Activated CD4-positive, alpha-beta T cell treated with anti-CD3 and anti-CD28 coated beads for 36 hours (primary cell): Measurements from ENCODE around the gene PHACTR2. TPM values are rescaled to one million over a fixed set of nuclear protein-coding genes. Genes with fewer than 3 reads are reported as not detected.

Source experiments
- ATAC-seq: fragments of 200-7000 bp; cut with Tn5 transposase; one replicate; pipeline ENCODE4 v1.10.0; 2021; ENCODE audit warnings: mild to moderate bottlenecking, moderate library complexity
- CTCF ChIA-PET: fragments of 350-600 bp; sonication (Branson Sonifier 250); formaldehyde crosslinking; loops from one replicate; lab custom pipeline; 2021; ENCODE audit warnings: antibody characterized with exemption; lab: Charles Lee
- POLR2A ChIA-PET: fragments of 350-600 bp; sonication (Branson Sonifier 250); formaldehyde crosslinking; loops from one replicate; lab custom pipeline; 2021; ENCODE audit warnings: antibody characterized with exemption, inconsistent platforms; lab: Charles Lee
- DNase-seq: peaks from one replicate; pipeline ENCODE4 v3.0.0-alpha.2; 2020
- H3K27ac Mint-ChIP-seq: one replicate; pipeline ENCODE4 v1.8.0; 2021; ENCODE audit warnings: mixed read lengths
- H3K27me3 Mint-ChIP-seq: one replicate; pipeline ENCODE4 v1.8.0; 2021; ENCODE audit warnings: mixed read lengths
- H3K36me3 Mint-ChIP-seq: one replicate; pipeline ENCODE4 v1.8.0; 2021; ENCODE audit warnings: low read depth, mixed read lengths
- H3K4me1 Mint-ChIP-seq: one replicate; pipeline ENCODE4 v1.8.0; 2021; ENCODE audit warnings: mixed read lengths
- H3K4me3 Mint-ChIP-seq: one replicate; pipeline ENCODE4 v1.8.0; 2021; ENCODE audit warnings: mild to moderate bottlenecking, moderate library complexity, mixed read lengths
- H3K9me3 Mint-ChIP-seq: one replicate; pipeline ENCODE4 v1.8.0; 2021; ENCODE audit warnings: low read depth, mixed read lengths
- intact Hi-C, 2 experiments: fragments of 100-400 bp; cut with DNase I in 1 of 2; cut with micrococcal nuclease in 1 of 2; formaldehyde crosslinking; loops; one replicate each; pipeline versions ENCODE4 v1.14.2 to v1.15.1; 2022 to 2024; cut with DNase I, micrococcal nuclease
- total RNA-seq, 2 experiments: library from RNA; stranded (reverse); gene quantifications; one replicate each; pipeline ENCODE4 v1.2.3, GENCODE V29; 2021

The PHACTR2 gene
- total RNA-seq, 2 experiments from 2014 or later, result 21.2 to 27.0 TPM

- H3K27ac Mint-ChIP-seq, result no peak overlapping the region
- CTCF ChIA-PET, result interaction anchor here (0.9 kb wide), 1 partner anchor 775 kb away, joined by 3 read pairs; no protein-coding TSS in a partner anchor
These were observed 13.4 kb downstream of the PHACTR2 start for GRCh38 chr6:143691155-143691554.

DNA sequence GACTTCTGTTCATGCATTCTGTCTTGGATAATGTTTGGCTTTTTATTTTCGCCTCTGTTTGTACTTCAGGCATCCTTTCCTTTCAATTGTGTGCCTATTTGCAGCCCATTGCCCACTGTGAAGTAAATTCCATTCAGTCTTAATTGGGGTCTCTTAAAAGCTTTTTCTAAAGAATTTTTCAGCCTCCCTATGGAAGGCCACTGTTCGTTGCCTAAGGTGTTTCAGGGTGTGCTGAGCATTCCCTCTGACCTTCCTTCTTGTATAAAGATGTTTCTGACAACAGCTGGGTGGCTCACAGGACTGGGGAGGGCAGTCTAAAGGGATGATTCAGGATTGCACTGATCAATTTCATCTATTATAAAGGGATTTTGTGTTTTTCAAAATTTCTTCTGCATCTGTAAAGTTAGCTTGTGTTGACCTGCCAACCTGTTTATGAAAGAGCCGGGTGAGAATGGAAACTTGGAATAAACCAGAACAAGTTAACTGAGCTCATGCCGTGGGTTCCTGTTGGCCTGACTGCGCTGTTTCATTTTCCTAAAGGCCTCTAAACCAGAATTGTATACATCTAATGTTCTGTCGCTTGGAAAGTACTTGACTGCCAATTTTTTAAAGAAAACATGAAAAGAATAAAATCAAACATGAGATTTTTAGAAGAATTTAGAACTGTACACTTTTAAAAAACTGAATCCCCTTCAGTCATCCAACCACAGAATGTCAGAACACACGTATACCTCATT is 14.3 kb downstream of the PHACTR2 start:
- intact Hi-C loops, result no loop called here
- H3K4me3 Mint-ChIP-seq, result no peak overlapping the region
- CTCF ChIA-PET, result interaction anchor here (0.6 to 0.9 kb wide), 3 partner anchors 162 to 776 kb away, joined by 3 read pairs; no protein-coding TSS in a partner anchor
- no peaks in the 10 kb centered on the region for H3K9me3 Mint-ChIP-seq
- ATAC-seq, result no peak
- H3K27ac Mint-ChIP-seq, result no peak overlapping the region
- POLR2A ChIA-PET, result no interaction called here
- peaks cover 54% of the 10 kb centered on the region for H3K4me1 Mint-ChIP-seq
- no peaks in the 10 kb centered on the region for H3K36me3 Mint-ChIP-seq
- DNase-seq, result no peak
- no peaks in the 10 kb centered on the region for H3K27me3 Mint-ChIP-seq

More at GRCh38 chr6:143691155-143691554, 13.4 kb downstream of the PHACTR2 start:
- Mint-ChIP-seq H3K4me1 (peaks cover 48% of the 10 kb centered on the region), H3K27me3 (no peaks in the 10 kb centered on the region), H3K36me3 (no peaks in the 10 kb centered on the region), H3K4me3 (no peak overlapping the region), H3K9me3 (no peaks in the 10 kb centered on the region)
- POLR2A ChIA-PET, result no interaction called here
- ATAC-seq (no peak), DNase-seq (no peak)
- intact Hi-C loops, result no loop called here

DNA sequence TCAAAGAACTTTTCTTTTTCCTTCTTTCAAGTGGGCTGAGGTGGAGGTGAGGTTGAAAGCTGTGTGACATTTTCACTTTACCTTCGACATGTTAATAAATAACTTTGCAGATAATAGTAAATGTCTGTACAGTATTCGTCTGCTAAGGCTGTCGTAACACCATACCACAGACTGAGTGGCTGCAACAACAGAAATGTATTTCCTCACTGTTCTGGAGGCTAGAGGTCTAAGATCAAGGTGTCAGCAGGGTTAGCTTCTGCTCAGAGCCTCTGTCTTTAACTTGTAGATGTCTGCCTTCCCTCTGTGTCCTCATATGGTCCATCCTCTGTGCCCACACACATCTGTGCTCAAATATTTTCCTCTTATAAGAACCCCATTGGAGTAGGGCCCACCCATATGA is 14.9 kb downstream of the PHACTR2 start:
- DNase-seq, result no peak
- Mint-ChIP-seq H3K4me3 (no peak overlapping the region), H3K9me3 (no peaks in the 10 kb centered on the region), H3K27me3 (no peaks in the 10 kb centered on the region), H3K27ac (no peak overlapping the region), H3K36me3 (no peaks in the 10 kb centered on the region), H3K4me1 (peaks cover 54% of the 10 kb centered on the region)
- no peak for ATAC-seq
- ChIA-PET CTCF (interaction anchor here (0.6 to 0.7 kb wide), 2 partner anchors 163 to 164 kb away, joined by 3 read pairs; no protein-coding TSS in a partner anchor), POLR2A (no interaction called here)
- intact Hi-C loops, result no loop called here

DNA sequence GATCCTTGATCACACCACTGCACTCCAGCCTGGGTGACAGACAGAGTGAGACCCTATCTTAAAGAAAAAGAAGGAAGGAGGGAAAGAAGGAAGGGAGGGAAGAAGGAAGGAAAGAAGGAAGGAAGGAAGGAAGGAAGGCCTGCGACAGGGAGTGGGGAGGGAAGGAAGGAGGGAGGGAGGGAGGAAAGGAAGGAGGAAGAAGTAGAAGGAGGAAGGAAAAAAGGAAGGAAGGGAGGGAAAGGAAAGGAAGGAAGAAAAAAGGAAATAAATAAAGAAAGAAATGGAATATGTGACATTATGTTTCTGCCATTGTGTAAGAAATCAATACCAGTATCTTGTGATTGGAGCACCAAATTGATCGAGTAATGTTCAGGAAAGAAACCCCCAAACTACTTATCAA is 16.2 kb downstream of the PHACTR2 start:
- no peak overlapping the region for H3K4me3 Mint-ChIP-seq
- peak overlapping the region; percentile 24 for H3K27ac Mint-ChIP-seq

GRCh38 chr6:143694560-143694959 is 16.8 kb downstream of the PHACTR2 start:
- Mint-ChIP-seq H3K4me3 (no peak overlapping the region), H3K4me1 (peaks cover 47% of the 10 kb centered on the region), H3K36me3 (no peaks in the 10 kb centered on the region), H3K9me3 (no peaks in the 10 kb centered on the region), H3K27me3 (no peaks in the 10 kb centered on the region), H3K27ac (peak overlapping the region; percentile 26)
- ChIA-PET POLR2A (no interaction called here), CTCF (no interaction called here)
- intact Hi-C loops, result loop anchor here in 1 of 2 experiments (1.0 kb wide), 1 partner anchor 14 kb away; no protein-coding TSS in a partner anchor
- ATAC-seq, result peak; percentile 94
- peak; percentile 30 for DNase-seq

More for the DNA sequence above, 16.2 kb downstream of the PHACTR2 start:
- ATAC-seq (no peak), DNase-seq (no peak)
- Mint-ChIP-seq H3K4me1 (peaks cover 50% of the 10 kb centered on the region), H3K9me3 (no peaks in the 10 kb centered on the region), H3K36me3 (no peaks in the 10 kb centered on the region), H3K27me3 (no peaks in the 10 kb centered on the region)
- ChIA-PET CTCF (no interaction called here), POLR2A (no interaction called here)
- intact Hi-C loops, result loop anchor here in 1 of 2 experiments (1.0 kb wide), 1 partner anchor 14 kb away; no protein-coding TSS in a partner anchor

- Mint-ChIP-seq H3K9me3 (no peaks in the 10 kb centered on the region), H3K4me3 (no peak overlapping the region), H3K27ac (no peak overlapping the region), H3K4me1 (peaks cover 40% of the 10 kb centered on the region), H3K36me3 (no peaks in the 10 kb centered on the region), H3K27me3 (no peaks in the 10 kb centered on the region)
- no peak for ATAC-seq
- ChIA-PET CTCF (interaction anchor here (0.7 to 1.2 kb wide), 2 partner anchors 16 to 103 kb away, joined by 3 read pairs; no protein-coding TSS in a partner anchor), POLR2A (no interaction called here)
- intact Hi-C loops, result no loop called here
- DNase-seq, result no peak
These were observed 17.6 kb downstream of the PHACTR2 start for GRCh38 chr6:143695130-143695968.

- Mint-ChIP-seq H3K4me1 (peaks cover 37% of the 10 kb centered on the region), H3K27ac (no peak overlapping the region), H3K4me3 (no peak overlapping the region), H3K9me3 (no peaks in the 10 kb centered on the region), H3K27me3 (no peaks in the 10 kb centered on the region), H3K36me3 (no peaks in the 10 kb centered on the region)
- ChIA-PET CTCF (interaction anchor here (0.6 to 1.2 kb wide), 3 partner anchors 17 to 317 kb away, joined by 3 to 5 read pairs (median 3); no protein-coding TSS in a partner anchor), POLR2A (no interaction called here)
- no peak for ATAC-seq
- no peak for DNase-seq
- intact Hi-C loops, result no loop called here
These were observed 18.4 kb downstream of the PHACTR2 start for GRCh38 chr6:143695969-143696663.

DNA sequence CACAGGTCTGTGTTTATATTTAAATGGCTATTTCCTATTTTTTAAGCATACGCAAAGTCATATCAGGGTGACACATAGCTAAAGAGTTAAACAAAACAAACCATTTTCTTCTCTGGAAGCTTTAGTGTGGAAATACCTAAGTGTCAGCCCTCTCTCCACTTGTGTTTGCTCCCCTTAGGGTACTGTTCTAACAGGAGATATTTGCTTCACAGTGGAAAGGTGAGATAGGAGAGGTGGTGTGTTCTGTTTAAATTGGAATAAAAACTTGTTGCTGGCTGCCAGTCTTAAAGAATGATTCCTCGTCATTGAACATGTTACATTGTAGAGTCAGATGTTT is 18.9 kb downstream of the PHACTR2 start:
- POLR2A ChIA-PET, result no interaction called here
- Mint-ChIP-seq H3K9me3 (no peaks in the 10 kb centered on the region), H3K36me3 (no peaks in the 10 kb centered on the region), H3K4me1 (peaks cover 37% of the 10 kb centered on the region), H3K27me3 (no peaks in the 10 kb centered on the region), H3K27ac (no peak overlapping the region), H3K4me3 (no peak overlapping the region)
- ATAC-seq, result no peak
- intact Hi-C loops, result no loop called here
- DNase-seq, result no peak
- CTCF ChIA-PET, result interaction anchor here (0.6 to 1.2 kb wide), 2 partner anchors 105 to 317 kb away, joined by 3 to 5 read pairs; no protein-coding TSS in a partner anchor

- ATAC-seq (no peak), DNase-seq (no peak)
- no peak overlapping the region for H3K27ac Mint-ChIP-seq
- H3K4me1 Mint-ChIP-seq, result peaks cover 34% of the 10 kb centered on the region
- no peaks in the 10 kb centered on the region for H3K27me3 Mint-ChIP-seq
- intact Hi-C loops, result no loop called here
- ChIA-PET CTCF (interaction anchor here (1.2 kb wide), 1 partner anchor 105 kb away, joined by 3 read pairs; no protein-coding TSS in a partner anchor), POLR2A (no interaction called here)
- H3K9me3 Mint-ChIP-seq, result no peaks in the 10 kb centered on the region
- H3K4me3 Mint-ChIP-seq, result no peak overlapping the region
- no peaks in the 10 kb centered on the region for H3K36me3 Mint-ChIP-seq
These were observed 19.5 kb downstream of the PHACTR2 start for GRCh38 chr6:143697076-143697800.

- intact Hi-C loops, result no loop called here
- no peaks in the 10 kb centered on the region for H3K9me3 Mint-ChIP-seq
- ATAC-seq, result no peak
- no peak overlapping the region for H3K4me3 Mint-ChIP-seq
- H3K36me3 Mint-ChIP-seq, result no peaks in the 10 kb centered on the region
- ChIA-PET CTCF (no interaction called here), POLR2A (no interaction called here)
- H3K27ac Mint-ChIP-seq, result no peak overlapping the region
- H3K4me1 Mint-ChIP-seq, result peaks cover 34% of the 10 kb centered on the region
- DNase-seq, result no peak
- H3K27me3 Mint-ChIP-seq, result no peaks in the 10 kb centered on the region
These were observed 20.6 kb downstream of the PHACTR2 start for GRCh38 chr6:143698329-143698728.
